ENCODE measurements around the gene RNF149. TPM values are rescaled to one million over a fixed set of nuclear protein-coding genes. Genes with fewer than 3 reads are reported as not detected.

RNF149 gene
- total and polyA plus RNA-seq, 9 of the 15 experiments (the other 6 are each of a cell fraction or from before 2014, with no cell fraction given): 9.0 to 31.5 (median 22.8) TPM

DNA sequence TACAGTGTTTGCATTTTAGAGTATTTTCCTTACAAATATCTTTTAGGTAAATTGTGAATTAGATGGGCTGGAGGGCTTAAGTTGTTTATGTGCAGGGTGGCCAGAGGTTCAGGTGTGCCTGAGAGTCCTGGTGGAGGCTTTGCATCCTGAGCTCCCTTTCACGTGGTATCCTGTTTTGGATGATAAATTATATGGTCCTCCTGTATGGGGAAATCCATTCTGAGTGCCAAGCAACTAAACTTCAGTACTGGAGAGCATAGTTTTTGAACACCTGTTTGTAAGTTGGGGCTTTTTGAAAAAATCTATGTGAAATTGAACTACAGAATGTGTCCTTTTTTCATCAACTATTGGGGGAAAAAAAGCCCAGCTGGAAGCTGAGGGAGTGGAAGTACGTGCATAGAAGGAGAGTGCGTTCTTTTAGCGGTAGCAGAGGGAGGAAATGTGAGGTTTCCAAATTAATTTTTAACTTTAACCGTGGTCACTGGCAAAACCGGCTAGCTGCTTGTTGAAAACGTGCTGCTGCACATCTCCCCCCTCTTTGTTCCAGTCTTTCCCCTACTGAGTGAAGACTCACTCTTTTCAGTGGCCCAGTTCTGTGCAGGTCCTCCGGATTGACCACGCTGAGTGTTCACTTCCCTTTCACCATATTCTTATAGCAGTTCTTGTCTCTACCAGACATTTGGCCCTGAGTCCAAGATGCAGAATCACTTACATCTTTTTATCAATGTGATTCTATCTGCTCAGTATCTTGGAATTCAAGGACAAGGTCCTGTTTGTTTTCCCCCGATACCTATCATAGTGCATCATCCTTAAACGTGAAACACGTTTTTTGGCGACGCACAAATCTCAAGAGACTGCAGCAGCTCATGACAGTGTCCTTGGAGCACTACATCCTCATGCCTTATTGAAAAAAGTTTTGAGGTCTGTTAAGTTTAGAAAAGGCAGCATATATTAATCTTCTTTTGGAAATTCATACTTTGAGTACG is 40.5 kb downstream of the RNF149 start:
- DNase-seq (ENCODE audit: extremely low read depth in 1 of 4, low spot score in 3 of 4): no peak
- H3K4me2 ChIP-seq (ENCODE audit: insufficient read depth, low read length): no peak overlapping the region
- in situ Hi-C loops (cut with MboI): no loop called here
- no peaks in the 10 kb centered on the region for H3K79me2 ChIP-seq (ENCODE audit: control insufficient read depth, insufficient read depth, low read length)
- H2AFZ ChIP-seq (ENCODE audit: low read depth, low read length): no peak overlapping the region
- intact Hi-C loops (cut with micrococcal nuclease): no loop called here
- peak; percentile 6 for FAIRE-seq
- H4K20me1 ChIP-seq (replicated peaks; ENCODE audit: control insufficient read depth, insufficient read depth, low read length): no peaks in the 10 kb centered on the region
- no TSS peak for BruUV-seq (replicated peaks)
- peaks cover 93% of the 10 kb centered on the region for H3K36me3 ChIP-seq (ENCODE audit: control insufficient read depth, insufficient read depth, low read length)
- no peaks in the 10 kb centered on the region for H3K9me3 ChIP-seq (replicated peaks; ENCODE audit: control insufficient read depth, insufficient read depth, low read depth, low read length)
- no peaks in the 10 kb centered on the region for H3K4me1 ChIP-seq (replicated peaks in 1 of 2; ENCODE audit: control insufficient read depth in 2 of 2, insufficient read depth in 2 of 2, low read length in 2 of 2)
- no peak overlapping the region for H3K9ac ChIP-seq (ENCODE audit: insufficient read depth in 1 of 2, low read depth in 2 of 2, low read length in 2 of 2)
- no peak overlapping the region for H3K27ac ChIP-seq (ENCODE audit: extremely low read depth, low read depth, low read length)
- TF ChIP-seq U2AF2 (optimal IDR thresholded peaks at IDR 0.05; ENCODE audit: low read depth, low read length) (no peak), POLR2G (IDR thresholded peaks at IDR 0.05; ENCODE audit: low read depth, low read length) (0 out of 2 replicates have a peak, but pooled peaks have one; percentile 16)
- CTCF ChIA-PET (ENCODE audit: low intra/inter-chr PET ratio): no interaction called here
- no peak overlapping the region for H3K4me3 ChIP-seq
- H3K9me1 ChIP-seq (ENCODE audit: control insufficient read depth, insufficient read depth, low read length): no peaks in the 10 kb centered on the region
- no peaks in the 10 kb centered on the region for H3K27me3 ChIP-seq (ENCODE audit: control insufficient read depth in 2 of 2, insufficient read depth in 2 of 2, low read length in 2 of 2)
- no peak for ATAC-seq
- 84% methylated on average over 15 of the region's 15 CpGs for WGBS (ENCODE audit: insufficient coverage, low coverage, missing lambda C conversion rate)
- POLR2A ChIA-PET: interaction anchor here (1.4 kb wide), 1 partner anchor 12 kb away, joined by 3 read pairs; no protein-coding TSS in a partner anchor

GRCh38 chr2:101265893-101266499 is 42.5 kb downstream of the RNF149 start:
- ChIA-PET CTCF (ENCODE audit: low intra/inter-chr PET ratio) (no interaction called here), POLR2A (interaction anchor here (0.8 to 1.1 kb wide), 2 partner anchors 11 to 12 kb away, joined by 3 to 4 read pairs; no protein-coding TSS in a partner anchor)
- Histone ChIP-seq H3K9ac (ENCODE audit: insufficient read depth in 1 of 2, low read depth in 2 of 2, low read length in 2 of 2) (no peak overlapping the region), H3K36me3 (ENCODE audit: control insufficient read depth, insufficient read depth, low read length) (peaks cover 91% of the 10 kb centered on the region), H3K27me3 (ENCODE audit: control insufficient read depth in 2 of 2, insufficient read depth in 2 of 2, low read length in 2 of 2) (no peaks in the 10 kb centered on the region), H3K79me2 (ENCODE audit: control insufficient read depth, insufficient read depth, low read length) (no peaks in the 10 kb centered on the region), H3K9me3 (replicated peaks; ENCODE audit: control insufficient read depth, insufficient read depth, low read depth, low read length) (no peaks in the 10 kb centered on the region), H3K4me2 (ENCODE audit: insufficient read depth, low read length) (no peak overlapping the region), H3K4me3 (no peak overlapping the region), H3K9me1 (ENCODE audit: control insufficient read depth, insufficient read depth, low read length) (no peaks in the 10 kb centered on the region), H3K27ac (ENCODE audit: extremely low read depth, low read depth, low read length) (no peak overlapping the region), H4K20me1 (replicated peaks; ENCODE audit: control insufficient read depth, insufficient read depth, low read length) (no peaks in the 10 kb centered on the region), H2AFZ (ENCODE audit: low read depth, low read length) (no peak overlapping the region), H3K4me1 (replicated peaks in 1 of 2; ENCODE audit: control insufficient read depth in 2 of 2, insufficient read depth in 2 of 2, low read length in 2 of 2) (no peaks in the 10 kb centered on the region)
- ATAC-seq (no peak), FAIRE-seq (no peak), DNase-seq (ENCODE audit: extremely low read depth in 1 of 4, low spot score in 3 of 4) (no peak)
- no TSS peak for BruUV-seq (replicated peaks)
- 78% methylated on average over 11 of the region's 11 CpGs for WGBS (ENCODE audit: insufficient coverage, low coverage, missing lambda C conversion rate)
- intact Hi-C loops (cut with micrococcal nuclease): no loop called here
- TF ChIP-seq SPI1 (IDR thresholded peaks at IDR 0.05; ENCODE audit: borderline replicate concordance, low read depth, low read length) (peak; percentile 52; the same call in 1 of the 2 replicates), KLF1 (tag; IDR thresholded peaks at IDR 0.05) (no peak)
- in situ Hi-C loops (cut with MboI): no loop called here
